Measurements from ENCODE around the gene FANK1.

DNA sequence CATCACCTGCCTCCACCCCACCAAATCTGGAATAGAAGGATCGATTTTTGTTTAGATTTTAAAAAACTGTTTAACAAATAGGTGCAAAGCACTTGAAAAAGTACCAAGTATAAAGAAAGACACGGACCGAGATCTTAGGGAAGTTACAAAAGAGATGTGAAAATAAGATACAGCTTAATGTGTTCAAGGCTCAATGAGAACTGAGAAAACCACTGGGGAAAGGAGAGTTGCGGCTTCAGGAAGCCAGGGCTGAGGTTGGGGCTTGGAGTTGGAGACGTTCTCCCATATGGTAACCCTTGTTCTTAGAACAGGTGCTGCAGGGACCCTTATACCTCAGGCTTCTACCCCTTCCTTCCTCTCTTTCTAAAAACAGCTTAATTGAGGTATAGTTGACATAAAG lies 140.2 kb downstream of the FANK1 start:
- TF ChIP-seq, protein P1, sequence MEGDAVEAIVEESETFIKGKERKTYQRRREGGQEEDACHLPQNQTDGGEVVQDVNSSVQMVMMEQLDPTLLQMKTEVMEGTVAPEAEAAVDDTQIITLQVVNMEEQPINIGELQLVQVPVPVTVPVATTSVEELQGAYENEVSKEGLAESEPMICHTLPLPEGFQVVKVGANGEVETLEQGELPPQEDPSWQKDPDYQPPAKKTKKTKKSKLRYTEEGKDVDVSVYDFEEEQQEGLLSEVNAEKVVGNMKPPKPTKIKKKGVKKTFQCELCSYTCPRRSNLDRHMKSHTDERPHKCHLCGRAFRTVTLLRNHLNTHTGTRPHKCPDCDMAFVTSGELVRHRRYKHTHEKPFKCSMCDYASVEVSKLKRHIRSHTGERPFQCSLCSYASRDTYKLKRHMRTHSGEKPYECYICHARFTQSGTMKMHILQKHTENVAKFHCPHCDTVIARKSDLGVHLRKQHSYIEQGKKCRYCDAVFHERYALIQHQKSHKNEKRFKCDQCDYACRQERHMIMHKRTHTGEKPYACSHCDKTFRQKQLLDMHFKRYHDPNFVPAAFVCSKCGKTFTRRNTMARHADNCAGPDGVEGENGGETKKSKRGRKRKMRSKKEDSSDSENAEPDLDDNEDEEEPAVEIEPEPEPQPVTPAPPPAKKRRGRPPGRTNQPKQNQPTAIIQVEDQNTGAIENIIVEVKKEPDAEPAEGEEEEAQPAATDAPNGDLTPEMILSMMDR (IDR thresholded peaks at IDR 0.05): no peak
- TF ChIP-seq POLR2A (IDR thresholded peaks at IDR 0.05): no peak

All from uterus (tissue), 2 donors.